Right lobe of liver (tissue), 4 donors: ENCODE results near the gene DPPA2.

Experiments used
- CTCF ChIP-seq, 4 donors: fragments of 200-600 bp in 3 of 4; fragments of 450-650 bp in 1 of 4; IDR thresholded peaks; one replicate each; pipeline versions ENCODE4 v1.5.1 to v1.8.0; 2016 to 2022; ENCODE audit warnings: antibody characterized with exemption in 4 of 4, mild to moderate bottlenecking in 2 of 4
- POLR2A ChIP-seq: fragments of 450-650 bp; IDR thresholded peaks from one replicate; pipeline ENCODE4 v1.6.1; 2017; ENCODE audit warnings: antibody characterized with exemption, mild to moderate bottlenecking
- donor health status: DM: no; HTN: no; CAD: no.
- donor health status: DM: no; HTN: no; CAD: no.
- donor health status: DM: no; HTN: yes; CAD: no.

- TF ChIP-seq CTCF (IDR thresholded peaks at IDR 0.05): no peak
- no peak for TF ChIP-seq POLR2A
These were observed 63.7 kb downstream of the DPPA2 start for GRCh38 chr3:109252641-109253040.
